ENCODE measurements around the gene PRMT5. TPM values are rescaled to one million over a fixed set of nuclear protein-coding genes. Genes with fewer than 3 reads are reported as not detected.

PRMT5 gene
- total RNA-seq, 4 donors from 2014 or later: 60.7 to 73.8 (median 63.2) TPM

DNA sequence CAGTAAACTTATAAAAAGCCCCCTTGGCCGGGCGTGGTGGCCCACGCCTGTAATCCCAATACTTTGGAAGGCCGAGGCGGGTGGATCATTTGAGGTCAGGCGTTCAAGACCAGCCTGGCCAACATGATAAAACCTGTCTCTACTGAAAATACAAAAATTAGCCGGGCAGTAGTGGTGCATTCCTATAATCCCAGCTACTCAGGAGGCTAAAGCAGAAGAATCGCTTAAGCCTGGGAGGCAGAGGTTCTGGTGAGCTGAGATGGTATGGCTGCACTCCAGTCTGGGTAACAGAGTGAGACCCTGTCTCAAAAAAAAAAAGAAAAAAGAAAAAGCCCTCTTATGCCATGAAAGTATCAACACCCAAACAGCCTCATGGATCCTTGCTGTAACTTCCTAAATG lies 3.7 kb downstream of the PRMT5 start:
- no peak overlapping the region for H3K27ac ChIP-seq
- DNase-seq: no peak
- H3K27me3 ChIP-seq: no peaks in the 10 kb centered on the region
- H3K4me1 ChIP-seq: peaks cover 6 to 10% of the 10 kb centered on the region in 2 donors
- H3K4me3 ChIP-seq (replicated peaks in 1 of 3): no peak overlapping the region
- TF ChIP-seq, protein P1, sequence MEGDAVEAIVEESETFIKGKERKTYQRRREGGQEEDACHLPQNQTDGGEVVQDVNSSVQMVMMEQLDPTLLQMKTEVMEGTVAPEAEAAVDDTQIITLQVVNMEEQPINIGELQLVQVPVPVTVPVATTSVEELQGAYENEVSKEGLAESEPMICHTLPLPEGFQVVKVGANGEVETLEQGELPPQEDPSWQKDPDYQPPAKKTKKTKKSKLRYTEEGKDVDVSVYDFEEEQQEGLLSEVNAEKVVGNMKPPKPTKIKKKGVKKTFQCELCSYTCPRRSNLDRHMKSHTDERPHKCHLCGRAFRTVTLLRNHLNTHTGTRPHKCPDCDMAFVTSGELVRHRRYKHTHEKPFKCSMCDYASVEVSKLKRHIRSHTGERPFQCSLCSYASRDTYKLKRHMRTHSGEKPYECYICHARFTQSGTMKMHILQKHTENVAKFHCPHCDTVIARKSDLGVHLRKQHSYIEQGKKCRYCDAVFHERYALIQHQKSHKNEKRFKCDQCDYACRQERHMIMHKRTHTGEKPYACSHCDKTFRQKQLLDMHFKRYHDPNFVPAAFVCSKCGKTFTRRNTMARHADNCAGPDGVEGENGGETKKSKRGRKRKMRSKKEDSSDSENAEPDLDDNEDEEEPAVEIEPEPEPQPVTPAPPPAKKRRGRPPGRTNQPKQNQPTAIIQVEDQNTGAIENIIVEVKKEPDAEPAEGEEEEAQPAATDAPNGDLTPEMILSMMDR (IDR thresholded peaks at IDR 0.05): no peak
- TF ChIP-seq POLR2A (IDR thresholded peaks at IDR 0.05): no peak
- intact Hi-C loops (cut with DNase I): no loop called here
- WGBS, 2 donors: 96 to 99% methylated on average over 8 of the region's 8 CpGs
- no peaks in the 10 kb centered on the region for H3K9me3 ChIP-seq
- peaks cover 36 to 53% of the 10 kb centered on the region in 2 donors for H3K36me3 ChIP-seq

DNA sequence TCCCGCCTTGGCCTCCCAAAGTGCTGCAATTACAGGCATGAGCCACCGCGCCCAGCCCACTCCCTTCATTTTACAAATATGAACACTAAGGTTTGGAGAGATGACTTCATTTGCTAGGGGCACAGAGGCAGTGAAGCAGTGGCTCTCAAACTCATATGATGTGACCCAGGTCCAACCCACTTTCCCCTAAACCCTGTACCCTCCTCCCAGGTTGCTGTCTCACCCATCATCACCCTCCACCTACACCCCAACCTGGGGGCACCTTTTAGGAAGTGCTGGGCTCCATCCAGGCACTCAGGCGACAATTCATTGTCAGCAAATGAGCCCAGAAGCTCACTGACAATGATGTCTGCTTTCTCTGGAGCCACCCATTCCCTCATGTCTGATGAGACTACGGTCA lies 5.4 kb downstream of the PRMT5 start:
- no peak overlapping the region for H3K4me3 ChIP-seq (replicated peaks in 1 of 3)
- intact Hi-C loops (cut with DNase I): no loop called here
- peaks cover 10 to 17% of the 10 kb centered on the region in 2 donors for H3K4me1 ChIP-seq
- peaks cover 39 to 53% of the 10 kb centered on the region in 2 donors for H3K36me3 ChIP-seq
- H3K27me3 ChIP-seq: no peaks in the 10 kb centered on the region
- H3K27ac ChIP-seq: no peak overlapping the region
- TF ChIP-seq POLR2A (IDR thresholded peaks at IDR 0.05): no peak
- TF ChIP-seq, protein P1 (IDR thresholded peaks at IDR 0.05): no peak
- DNase-seq: no peak
- WGBS, 2 donors: 98 to 99% methylated on average over 5 of the region's 5 CpGs
- H3K9me3 ChIP-seq: no peaks in the 10 kb centered on the region

DNA sequence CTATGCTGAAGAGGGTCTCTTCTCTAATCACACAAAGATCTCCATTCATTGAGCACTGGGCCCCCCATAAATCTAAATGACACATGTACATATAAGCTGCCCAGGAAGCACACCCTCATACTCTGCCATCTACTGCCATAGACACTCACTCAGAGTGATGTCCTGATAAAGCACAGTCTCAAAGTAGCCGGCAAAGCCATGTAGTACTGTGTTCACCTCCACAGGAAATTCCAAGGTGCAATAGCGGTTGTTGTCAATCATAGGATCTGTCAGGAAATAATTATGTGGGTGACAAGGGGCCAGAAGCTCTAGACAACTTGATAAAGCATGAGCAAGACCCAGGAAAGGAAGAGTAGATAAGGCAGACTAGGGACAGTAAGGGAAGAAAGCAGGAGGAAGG lies 6.9 kb downstream of the PRMT5 start:
- Histone ChIP-seq H3K4me3 (replicated peaks in 1 of 3) (no peak overlapping the region), H3K27ac (no peak overlapping the region), H3K36me3 (peaks cover 39 to 53% of the 10 kb centered on the region in 2 donors), H3K4me1 (peaks cover 8 to 17% of the 10 kb centered on the region in 2 donors), H3K27me3 (no peaks in the 10 kb centered on the region), H3K9me3 (no peaks in the 10 kb centered on the region)
- no peak for TF ChIP-seq POLR2A (IDR thresholded peaks at IDR 0.05)
- WGBS, 2 donors: 88 to 94% methylated on average over 2 of the region's 2 CpGs
- DNase-seq: no peak
- intact Hi-C loops (cut with DNase I): no loop called here

DNA sequence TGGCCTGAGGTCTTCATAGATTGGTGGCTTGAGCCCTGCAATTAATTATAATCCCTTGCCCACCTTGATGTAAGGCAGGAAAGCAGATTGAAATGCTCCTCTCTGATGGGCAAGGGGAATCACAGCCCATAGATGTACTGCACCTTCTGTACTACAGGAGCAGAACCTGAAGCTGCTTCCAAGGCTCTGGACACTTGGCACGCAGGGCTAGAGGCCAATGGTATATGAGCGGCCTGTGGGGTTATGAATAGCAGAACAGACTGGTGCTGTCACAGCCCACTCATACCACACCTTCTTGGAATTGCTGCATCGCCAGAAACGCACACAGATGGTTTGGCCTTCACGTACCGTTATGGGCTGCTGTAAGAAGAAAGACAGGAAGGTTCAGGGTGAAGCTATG lies 8.5 kb downstream of the PRMT5 start:
- H3K27ac ChIP-seq: no peak overlapping the region
- H3K4me3 ChIP-seq (replicated peaks in 1 of 3): no peak overlapping the region
- peaks cover 18 to 24% of the 10 kb centered on the region in 2 donors for H3K4me1 ChIP-seq
- intact Hi-C loops (cut with DNase I): no loop called here
- H3K27me3 ChIP-seq: no peaks in the 10 kb centered on the region
- no peak for DNase-seq
- TF ChIP-seq, protein P1 (IDR thresholded peaks at IDR 0.05): no peak
- no peak for TF ChIP-seq POLR2A (IDR thresholded peaks at IDR 0.05)
- WGBS, 2 donors: 96 to 97% methylated on average over 6 of the region's 6 CpGs
- H3K9me3 ChIP-seq: no peaks in the 10 kb centered on the region
- peaks cover 39 to 44% of the 10 kb centered on the region in 2 donors for H3K36me3 ChIP-seq

DNA sequence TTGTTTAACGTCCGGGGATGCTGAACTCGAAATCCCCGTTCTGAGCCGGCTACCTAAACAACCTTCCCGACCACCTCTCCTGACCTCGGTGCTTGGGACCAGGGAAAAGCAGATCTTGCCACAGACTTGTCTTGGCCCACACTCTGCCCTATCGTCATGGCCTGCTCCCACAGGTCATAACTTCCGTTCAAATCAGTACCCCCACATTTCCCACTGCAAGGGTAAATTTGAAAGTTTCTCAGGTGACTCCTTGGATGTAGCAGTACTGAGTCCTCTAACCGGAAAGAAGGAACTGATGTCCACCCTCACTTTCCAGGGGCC lies 9.6 kb downstream of the PRMT5 start:
- peak overlapping the region in 1 of 3 donors; percentile 70 for H3K4me3 ChIP-seq (replicated peaks in 1 of 3)

DNA sequence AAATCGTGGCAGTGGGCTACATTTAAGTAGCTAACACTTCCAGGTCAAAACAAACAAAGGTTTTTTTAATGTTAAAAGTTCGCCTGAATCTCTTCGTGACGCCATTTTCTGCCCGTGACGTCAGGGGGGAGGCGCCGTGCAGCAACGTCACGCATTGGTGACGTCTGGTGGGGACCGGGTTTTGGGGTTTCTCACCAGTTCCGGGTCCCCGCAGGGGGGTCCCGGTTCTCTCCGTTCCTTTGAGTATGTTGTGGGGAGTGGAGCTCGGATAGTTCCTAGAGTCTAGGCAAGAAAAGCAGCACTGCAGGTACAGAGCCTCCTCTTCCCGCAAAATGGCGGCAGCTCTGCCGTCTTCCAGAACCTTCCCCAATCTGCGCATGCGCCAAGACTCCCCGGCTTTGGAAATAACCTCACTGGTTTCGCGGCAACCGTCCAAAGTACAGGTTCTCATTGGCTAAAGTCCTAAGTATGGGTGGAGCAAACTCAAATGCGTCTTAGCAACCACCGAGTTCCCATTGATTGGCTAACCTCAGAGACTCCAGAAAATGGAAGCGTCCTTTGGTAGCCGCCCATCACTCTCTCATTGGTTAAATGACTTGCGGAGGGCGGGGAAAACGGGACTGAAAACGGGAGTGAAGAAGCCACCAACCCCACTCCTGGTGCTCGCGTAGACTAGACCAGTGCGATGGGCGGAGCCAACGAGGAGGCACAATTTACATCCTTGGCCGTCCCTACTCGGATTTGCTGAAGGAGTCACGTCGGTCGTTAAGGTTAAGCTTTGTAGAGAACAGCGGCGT lies 10.2 kb downstream of the PRMT5 start, which contains the start of gene RBM23:
TSS of gene RBM23 (minus strand) at position 346 of the 797 bp plus-strand sequence.
- Histone ChIP-seq H3K36me3 (peaks cover 31% of the 10 kb centered on the region in 2 donors), H3K27ac (peak within 1 kb of the TSS; percentile 95 to 98 (median 98)), H3K9me3 (no peaks in the 10 kb centered on the region), H3K27me3 (no peaks in the 10 kb centered on the region), H3K4me1 (peaks cover 18 to 24% of the 10 kb centered on the region in 2 donors), H3K4me3 (replicated peaks in 1 of 3) (peak within 1 kb of the TSS; percentile 70 to 86 (median 77))
- intact Hi-C loops (cut with DNase I): no loop called here
- peak in 1 of 2 donors; percentile 85 for TF ChIP-seq POLR2A (IDR thresholded peaks at IDR 0.05)
- TF ChIP-seq, protein P1 (IDR thresholded peaks at IDR 0.05): peak in 1 of 6 experiments; percentile 11
- 0% methylated on average over 29 to 40 of the region's 46 CpGs for WGBS, 2 donors
- peak; percentile 100 for DNase-seq

More for the DNA sequence above, 9.6 kb downstream of the PRMT5 start:
- Histone ChIP-seq H3K36me3 (peaks cover 36% of the 10 kb centered on the region in 2 donors), H3K4me1 (peaks cover 18 to 24% of the 10 kb centered on the region in 2 donors), H3K27ac (peak overlapping the region; percentile 85 to 98 (median 86)), H3K9me3 (no peaks in the 10 kb centered on the region), H3K27me3 (no peaks in the 10 kb centered on the region)
- intact Hi-C loops (cut with DNase I): no loop called here
- no peak for TF ChIP-seq POLR2A (IDR thresholded peaks at IDR 0.05)
- no peak for DNase-seq
- WGBS, 2 donors: 8 to 9% methylated on average over 8 of the region's 10 CpGs
